HG03196 (cell line): ENCODE data around the gene FOXD2.

Source experiments
- ATAC-seq: cut with Tn5 transposase; IDR thresholded peaks from one replicate; pipeline ENCODE4 v1.9.1; 2021; ENCODE audit not compliant: unreplicated experiment

FOXD2 gene

GRCh38 chr1:47459253-47459788, 21.5 kb downstream of the FOXD2 start:
- no peak for ATAC-seq

GRCh38 chr1:47460040-47460439, 22.2 kb downstream of the FOXD2 start:
- ATAC-seq: no peak

- ATAC-seq: no peak
These were observed 22.6 kb downstream of the FOXD2 start for GRCh38 chr1:47460456-47460855.

GRCh38 chr1:47465605-47466004, 27.8 kb downstream of the FOXD2 start:
- ATAC-seq: no peak

- no peak for ATAC-seq
These were observed 31.0 kb downstream of the FOXD2 start for GRCh38 chr1:47468709-47469389.

GRCh38 chr1:47469390-47469759, 31.5 kb downstream of the FOXD2 start:
- ATAC-seq: no peak

- ATAC-seq: no peak
These were observed 32.1 kb downstream of the FOXD2 start for GRCh38 chr1:47469910-47470309.

- no peak for ATAC-seq
These were observed 33.3 kb downstream of the FOXD2 start for GRCh38 chr1:47471163-47471562.

GRCh38 chr1:47474278-47475193, 36.7 kb downstream of the FOXD2 start:
- no peak for ATAC-seq

GRCh38 chr1:47477595-47478080, 39.8 kb downstream of the FOXD2 start:
- no peak for ATAC-seq

- ATAC-seq: no peak
These were observed 40.2 kb downstream of the FOXD2 start for GRCh38 chr1:47478090-47478489.

GRCh38 chr1:47479664-47480063, 41.8 kb downstream of the FOXD2 start:
- no peak for ATAC-seq

- no peak for ATAC-seq
These were observed 44.1 kb downstream of the FOXD2 start for GRCh38 chr1:47481936-47482335.

GRCh38 chr1:47482786-47483185, 44.9 kb downstream of the FOXD2 start:
- no peak for ATAC-seq

- ATAC-seq: no peak
These were observed 45.8 kb downstream of the FOXD2 start for GRCh38 chr1:47483651-47484050.

- no peak for ATAC-seq
These were observed 48.0 kb downstream of the FOXD2 start for GRCh38 chr1:47485817-47486216.

- ATAC-seq: no peak
These were observed 49.5 kb downstream of the FOXD2 start for GRCh38 chr1:47487332-47487731.

- no peak for ATAC-seq
These were observed 50.1 kb downstream of the FOXD2 start for GRCh38 chr1:47487850-47488450.
